GM12878 (cell line): ENCODE measurements around the gene CLDN14. TPM values are rescaled to one million over a fixed set of nuclear protein-coding genes. Genes with fewer than 3 reads are reported as not detected.
A peak's percentile ranks its signal among the peaks of the same experiment; 100 is the strongest.

ENCODE experiments used
- ATAC-seq: fragments of 200-7000 bp; cut with Tn5 transposase; 3 replicates; pipeline ENCODE4 v1.9.1; 2020; ENCODE audit warnings: mild to moderate bottlenecking, moderate library complexity
- BruUV-seq: library from RNA; stranded (reverse); fragments of 400-500 nt; replicated peaks from 2 replicates; lab custom pipeline; 2021; lab: Mats Ljungman, UMichigan
- CTCF ChIA-PET: fragments of 300-600 bp; sonication (Branson Sonifier 250); formaldehyde crosslinking; extraction: SDS; loops from one replicate; lab custom pipeline; 2021; ENCODE audit warnings: inconsistent platforms; lab: Yijun Ruan, JAX
- POLR2A ChIA-PET: fragments of 350-600 bp; formaldehyde crosslinking; extraction: SDS; loops from one replicate; lab custom pipeline; 2021; ENCODE audit warnings: inconsistent platforms; lab: Charles Lee
- RAD21 ChIA-PET: fragments of 300-600 bp; sonication (Branson Sonifier 250); formaldehyde crosslinking; loops from one replicate; lab custom pipeline; 2023; ENCODE audit warnings: antibody characterized with exemption; ENCODE audit not compliant: unreplicated experiment; lab: Charles Lee
- SMC1A ChIA-PET: fragments of 300-600 bp; sonication (Branson Sonifier 250); formaldehyde crosslinking; loops from one replicate; lab custom pipeline; 2023; ENCODE audit not compliant: unreplicated experiment, uncharacterized antibody; lab: Charles Lee
- DNase-seq: peaks from one replicate; pipeline ENCODE4 v3.0.0-alpha.2; 2011; ENCODE audit warnings: low read depth, low spot score
- FAIRE-seq: peaks from 3 replicates; lab custom pipeline; 2011; peaks lifted over from hg19 to GRCh38; lab: Jason Lieb, UNC
- H2AFZ ChIP-seq: 2 replicates; pipeline ENCODE4 v1.6.0; 2011; ENCODE audit warnings: low read depth, low read length, control low read depth; ENCODE audit not compliant: control insufficient read depth
- H3K27ac ChIP-seq: 2 replicates; pipeline ENCODE4 v1.5.1; 2011; ENCODE audit warnings: control low read depth; ENCODE audit not compliant: control insufficient read depth, insufficient read depth
- H3K27me3 ChIP-seq, 2 experiments: replicated peaks in 1 of 2; 2 replicates each; pipeline versions ENCODE4 v1.6.0 to v1.6.1; 2011; ENCODE audit warnings: low read length in 1 of 2; ENCODE audit not compliant: control insufficient read depth in 2 of 2, insufficient read depth in 2 of 2
- H3K36me3 ChIP-seq, 2 experiments: 2 replicates each; pipeline ENCODE4 v1.5.1; 2011; ENCODE audit warnings: low read length in 1 of 2; ENCODE audit not compliant: control insufficient read depth in 2 of 2, insufficient read depth in 2 of 2
- H3K4me1 ChIP-seq: 2 replicates; pipeline ENCODE4 v1.6.1; 2011; ENCODE audit warnings: mild to moderate bottlenecking, low read length, moderate library complexity, mixed read lengths; ENCODE audit not compliant: control insufficient read depth, insufficient read depth
- H3K4me2 ChIP-seq: 2 replicates; pipeline ENCODE4 v1.6.0; 2011; ENCODE audit warnings: control low read depth; ENCODE audit not compliant: control insufficient read depth, insufficient read depth
- H3K4me3 ChIP-seq: fragments of 200-600 bp; sonication (generic); 2 replicates; pipeline ENCODE4 v1.5.1; 2016
- H3K79me2 ChIP-seq: 2 replicates; pipeline ENCODE4 v1.6.0; 2011; ENCODE audit warnings: low read length; ENCODE audit not compliant: control insufficient read depth, insufficient read depth
- H3K9ac ChIP-seq: 2 replicates; pipeline ENCODE4 v1.8.0; 2011; ENCODE audit warnings: low read length, control low read depth, mixed read lengths; ENCODE audit not compliant: control insufficient read depth, insufficient read depth
- H3K9me3 ChIP-seq: replicated peaks from 3 replicates; pipeline ENCODE4 v1.5.1; 2011; ENCODE audit warnings: mild to moderate bottlenecking, low read length; ENCODE audit not compliant: control insufficient read depth, insufficient read depth
- H4K20me1 ChIP-seq: 2 replicates; pipeline ENCODE4 v1.6.0; 2011; ENCODE audit not compliant: control insufficient read depth, insufficient read depth
- ATF7 ChIP-seq: fragments of 450-650 bp; IDR thresholded peaks from 2 replicates; pipeline ENCODE4 v1.6.1; 2016; ENCODE audit warnings: low read depth, mild to moderate bottlenecking
- CTCF ChIP-seq, 3 experiments: IDR thresholded peaks in 2 of 3; conservative IDR thresholded peaks in 1 of 3; 2 replicates each; pipeline ENCODE4 v1.5.1; 2011; ENCODE audit warnings: low read depth in 3 of 3, low read length in 3 of 3, mild to moderate bottlenecking in 3 of 3, control low read depth in 2 of 3, moderate library complexity in 2 of 3, inconsistent platforms in 1 of 3, mixed read lengths in 1 of 3; ENCODE audit not compliant: control insufficient read depth in 2 of 3, insufficient read depth in 1 of 3; ENCODE audit errors: extremely low read depth in 1 of 3
- HDAC2 ChIP-seq: fragments of 200-600 bp; sonication (generic); IDR thresholded peaks from 2 replicates; pipeline ENCODE4 v1.6.1; 2017
- IKZF2 ChIP-seq, 2 experiments: fragments of 450-650 bp; IDR thresholded peaks; 2 replicates each; pipeline ENCODE4 v1.6.1; 2017; ENCODE audit warnings: mild to moderate bottlenecking in 2 of 2, moderate library complexity in 2 of 2
- JUNB ChIP-seq: IDR thresholded peaks from 2 replicates; pipeline ENCODE4 v1.6.1; 2016; ENCODE audit warnings: antibody characterized with exemption, mild to moderate bottlenecking
- NFIC ChIP-seq: IDR thresholded peaks from 2 replicates; pipeline ENCODE4 v1.6.1; 2012; ENCODE audit warnings: low read depth, mild to moderate bottlenecking, inconsistent platforms, low read length, moderate library complexity
- REST ChIP-seq: IDR thresholded peaks from 2 replicates; pipeline ENCODE4 v1.6.1; 2012; ENCODE audit warnings: mild to moderate bottlenecking, low read depth, low read length
- RUNX3 ChIP-seq: IDR thresholded peaks from 2 replicates; pipeline ENCODE4 v1.6.1; 2012; ENCODE audit warnings: low read length, inconsistent platforms
- STAT3 ChIP-seq: IDR thresholded peaks from 2 replicates; pipeline ENCODE4 v1.6.1; 2011; ENCODE audit warnings: low read depth, low read length, improper control_type of control experiment
- YY1 ChIP-seq: IDR thresholded peaks from 2 replicates; pipeline ENCODE4 v1.6.1; 2011; ENCODE audit warnings: low read depth, mild to moderate bottlenecking, low read length
- WGBS: methylation state at CpG from one replicate; pipeline ENCODE4 v1.1.6; 2016; ENCODE audit warnings: low lambda C conversion rate; ENCODE audit not compliant: insufficient replicate concordance, insufficient coverage; ENCODE audit errors: missing lambda C conversion rate; 5-methylcytosine and 5-hydroxymethylcytosine counted together
- in situ Hi-C: fragments of 300-500 bp; cut with MboI; formaldehyde crosslinking; loops from 9 replicates; pipeline ENCODE4 v1.14.3; 2018; ENCODE audit warnings: mixed read lengths
- intact Hi-C: fragments of 100-400 bp; cut with micrococcal nuclease; formaldehyde crosslinking; loops from one replicate; pipeline ENCODE4 v1.14.2; 2022; ENCODE audit not compliant: unreplicated experiment
- polyA plus RNA-seq, 11 experiments: library from polyadenylated mRNA; depleted of rRNA in 4 of 11; unstranded in 6 of 11; stranded (reverse) in 5 of 11; fragments of >200 nt; fragmentation: Nextera tagmentation in 4 of 11; fragmentation: Illumina TruSeq in 1 of 11; extraction: Ambion mirVana in 4 of 11; extraction: Trizol in 1 of 11; gene quantifications; 1 replicate in 1 of 11; 2 replicates in 10 of 11; pipeline versions ENCODE4 v1.2.1 to v1.2.3, GENCODE V29; 2011 to 2016; ENCODE audit warnings: inconsistent platforms in 2 of 11, missing spikeins in 2 of 11, low read depth in 1 of 11
- total RNA-seq, 4 experiments: library from RNA; depleted of rRNA in 3 of 4; stranded (reverse); fragments of >200 nt in 3 of 4; fragmentation: Illumina TruSeq in 1 of 4; extraction: Trizol in 1 of 4; gene quantifications; 2 replicates each; pipeline versions ENCODE4 v1.2.1 to v1.2.3, GENCODE V29; 2013 to 2021

CLDN14 gene
- total and polyA plus RNA-seq, 10 of the 15 experiments (the other 5 are each of a cell fraction or from before 2014, with no cell fraction given): 0.90 to 19.4 (median 6.6) TPM

- CTCF ChIA-PET: interaction anchor here (1.0 to 3.0 kb wide), 5 partner anchors 26 to 459 kb away, joined by 3 to 11 read pairs (median 6); no protein-coding TSS in a partner anchor
- POLR2A ChIA-PET: no interaction called here
- DNase-seq: no peak
- H2AFZ ChIP-seq: no peak overlapping the region
- peaks cover 3% of the 10 kb centered on the region for H3K4me1 ChIP-seq
- no peaks in the 10 kb centered on the region for H3K79me2 ChIP-seq
- no peak overlapping the region for H3K4me3 ChIP-seq
- no peaks in the 10 kb centered on the region for H3K27me3 ChIP-seq
- SMC1A ChIA-PET: interaction anchor here (1.4 kb wide), 1 partner anchor 50 kb away, joined by 3 read pairs; no protein-coding TSS in a partner anchor
- intact Hi-C loops: no loop called here
- WGBS: 46% methylated on average over 7 of the region's 7 CpGs
- no TSS peak for BruUV-seq
- no peak overlapping the region for H3K9ac ChIP-seq
- no peaks in the 10 kb centered on the region for H3K36me3 ChIP-seq
- TF ChIP-seq CTCF (IDR thresholded peaks at IDR 0.05 in 2 of 3, conservative IDR thresholded peaks at IDR 0.05 in 1 of 3; ENCODE audit: control insufficient read depth in 2 of 3, extremely low read depth in 1 of 3, insufficient read depth in 1 of 3, low read depth in 3 of 3, low read length in 3 of 3) (peak in 2 of 3 experiments; percentile 6 to 14; a peak in 1 of 6 replicates), HDAC2 (no peak)
- no peak for ATAC-seq
- in situ Hi-C loops: no loop called here
- FAIRE-seq: no peak
- no peak overlapping the region; the same call in 1 of the 2 replicates for H3K4me2 ChIP-seq
- no peaks in the 10 kb centered on the region for H3K9me3 ChIP-seq
- RAD21 ChIA-PET: interaction anchor here (0.7 kb wide), 1 partner anchor 25 kb away, joined by 3 read pairs; no protein-coding TSS in a partner anchor
- H4K20me1 ChIP-seq: no peaks in the 10 kb centered on the region
- no peak overlapping the region for H3K27ac ChIP-seq
Observed at GRCh38 chr21:36478941-36479340, 981 bp downstream of the CLDN14 start.

- no peak for FAIRE-seq
- WGBS: 4% methylated on average over 6 of the region's 6 CpGs
- TF ChIP-seq RUNX3 (0 out of 2 replicates have a peak, but pooled peaks have one; percentile 24), IKZF2 (IDR thresholded peaks at IDR 0.05) (no peak), JUNB (peak; percentile 71), YY1 (no peak), ATF7 (no peak), STAT3 (no peak), NFIC (0 out of 2 replicates have a peak, but pooled peaks have one; percentile 24), REST (no peak)
Observed at GRCh38 chr21:36478207-36478701, 1.7 kb downstream of the CLDN14 start.

More at GRCh38 chr21:36478207-36478701, 1.7 kb downstream of the CLDN14 start:
- peaks cover 3% of the 10 kb centered on the region for H3K4me1 ChIP-seq
- RAD21 ChIA-PET: interaction anchor here (0.7 to 1.1 kb wide), 2 partner anchors 24 to 26 kb away, joined by 3 to 4 read pairs; no protein-coding TSS in a partner anchor
- H3K9me3 ChIP-seq: no peaks in the 10 kb centered on the region
- no peak overlapping the region for H3K4me3 ChIP-seq
- H4K20me1 ChIP-seq: no peaks in the 10 kb centered on the region
- H3K36me3 ChIP-seq: no peaks in the 10 kb centered on the region
- in situ Hi-C loops (no loop called here), intact Hi-C loops (no loop called here)
- peak overlapping the region; percentile 9; the same call in 1 of the 2 replicates for H2AFZ ChIP-seq
- no peak overlapping the region for H3K27ac ChIP-seq
- SMC1A ChIA-PET: interaction anchor here (1.1 to 1.4 kb wide), 2 partner anchors 48 to 49 kb away, joined by 3 read pairs; no protein-coding TSS in a partner anchor
- no TSS peak for BruUV-seq
- H3K9ac ChIP-seq: no peak overlapping the region
- peak overlapping the region; percentile 31; the same call in 1 of the 2 replicates for H3K4me2 ChIP-seq
- POLR2A ChIA-PET: no interaction called here
- ATAC-seq (peak; percentile 76), DNase-seq (no peak)
- no peaks in the 10 kb centered on the region for H3K79me2 ChIP-seq
- CTCF ChIA-PET: interaction anchor here (1.0 to 3.0 kb wide), 7 partner anchors 8 to 152 kb away, joined by 3 to 11 read pairs (median 5); no protein-coding TSS in a partner anchor
- no peaks in the 10 kb centered on the region for H3K27me3 ChIP-seq
